Pericardium fibroblast (primary cell): ENCODE results near the gene KMO. TPM values are rescaled to one million over a fixed set of nuclear protein-coding genes. Genes with fewer than 3 reads are reported as not detected.

Source experiments
- total RNA-seq: library from RNA; depleted of rRNA; stranded (reverse); fragments of >200 nt; gene quantifications from 2 replicates; pipeline ENCODE4 v1.2.3, GENCODE V29; 2015

Gene KMO
- not detected in 2 replicates for total RNA-seq

DNA sequence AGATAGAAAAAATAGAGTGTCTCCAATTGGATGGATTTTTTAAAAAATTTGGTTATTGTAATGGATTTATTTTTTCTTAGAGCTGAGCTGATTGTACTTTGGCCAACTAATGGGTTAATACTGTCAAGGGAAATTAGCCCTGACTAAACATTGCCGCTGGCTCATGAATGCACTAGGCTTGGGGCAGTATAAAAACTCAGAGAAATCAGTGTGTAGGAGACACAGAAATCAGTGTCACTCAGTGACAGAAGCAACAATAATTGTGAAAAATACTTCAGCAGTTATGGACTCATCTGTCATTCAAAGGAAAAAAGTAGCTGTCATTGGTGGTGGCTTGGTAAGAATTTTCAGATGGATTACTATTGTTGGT, at the start of gene KMO:
TSS of gene KMO (plus strand) at position 217 of the 370 bp plus-strand sequence. CDS start at position 284, 67 bp downstream.

DNA sequence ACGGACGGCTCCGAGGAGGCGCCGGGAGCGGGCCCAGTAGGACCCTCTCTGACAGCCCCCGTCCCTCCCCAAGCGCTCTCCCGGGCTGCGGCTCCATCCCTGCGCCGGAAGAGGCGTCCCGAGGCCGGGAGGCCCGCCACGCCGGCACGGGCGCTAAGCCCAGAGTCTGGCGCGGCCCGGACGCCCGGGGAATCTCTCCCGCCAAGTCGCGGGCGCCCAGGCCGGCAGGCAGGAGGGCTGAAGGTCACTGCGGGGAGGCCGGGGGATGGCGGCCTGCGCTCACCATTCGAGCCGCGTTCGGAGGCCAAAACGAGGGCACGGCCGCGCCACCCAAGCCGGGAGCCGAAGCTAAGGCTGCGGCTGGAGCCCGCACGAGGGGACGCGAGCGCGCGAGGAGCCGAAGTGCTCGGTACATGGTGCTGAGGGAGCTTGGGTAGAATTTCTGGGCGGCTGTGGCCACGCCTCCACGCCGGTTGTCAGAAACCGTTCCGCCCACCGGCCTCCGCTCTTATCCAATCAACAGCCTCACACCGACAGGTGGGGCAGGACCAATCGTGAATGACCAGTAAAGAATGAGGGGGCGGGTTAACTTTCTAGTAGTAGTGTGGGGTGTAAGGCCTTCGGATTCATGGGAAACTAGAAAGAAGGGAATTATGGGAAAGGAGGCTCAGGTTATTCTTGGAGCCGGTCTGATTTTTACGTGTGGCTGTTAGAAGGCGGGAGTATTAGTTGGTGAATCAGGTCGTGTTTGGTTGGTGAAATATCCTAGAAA, 12.7 kb upstream of the KMO start, which contains the start of gene FH:
TSS of gene FH (minus strand) at position 448 of the 772 bp plus-strand sequence. CDS start at position 415, 33 bp downstream.

GRCh38 chr1:241640149-241640866, 108.1 kb downstream of the KMO start, which contains the start of the genes CHML and OPN3:
TSS of gene CHML (minus strand) at chr1:241640369. CDS start at chr1:241635766, 4,603 bp downstream.
TSS of gene OPN3 (minus strand) at chr1:241640369. CDS start at chr1:241640254, 115 bp downstream.

Other genes starting within 250 kb of the KMO start
- not detected in 2 replicates for gene RGS7, start 175.2 kb upstream of the KMO start, total RNA-seq
- 77.6 and 80.5 TPM in 2 replicates for gene FH, start 12.6 kb upstream of the KMO start, total RNA-seq
- 2.2 and 6.1 TPM in 2 replicates for gene CHML, start 108.0 kb downstream of the KMO start, total RNA-seq
- gene OPN3, start 108.0 kb downstream of the KMO start, total RNA-seq, result 17.4 and 41.5 TPM in 2 replicates
- gene WDR64, start 119.9 kb downstream of the KMO start, total RNA-seq, result not detected in 2 replicates